GM12878 (cell line): ENCODE data around the gene NPB. TPM values are rescaled to one million over a fixed set of nuclear protein-coding genes. Genes with fewer than 3 reads are reported as not detected.

Experiments
- ATAC-seq: fragments of 200-7000 bp; cut with Tn5 transposase; 3 replicates; pipeline ENCODE4 v1.9.1; 2020; ENCODE audit warnings: mild to moderate bottlenecking, moderate library complexity
- BruUV-seq: library from RNA; stranded (reverse); fragments of 400-500 nt; replicated peaks from 2 replicates; lab custom pipeline; 2021; lab: Mats Ljungman, UMichigan
- CTCF ChIA-PET: fragments of 300-600 bp; sonication (Branson Sonifier 250); formaldehyde crosslinking; extraction: SDS; loops from one replicate; lab custom pipeline; 2021; ENCODE audit warnings: inconsistent platforms; lab: Yijun Ruan, JAX
- POLR2A ChIA-PET: fragments of 350-600 bp; formaldehyde crosslinking; extraction: SDS; loops from one replicate; lab custom pipeline; 2021; ENCODE audit warnings: inconsistent platforms; lab: Charles Lee
- RAD21 ChIA-PET: fragments of 300-600 bp; sonication (Branson Sonifier 250); formaldehyde crosslinking; loops from one replicate; lab custom pipeline; 2023; ENCODE audit warnings: antibody characterized with exemption; ENCODE audit not compliant: unreplicated experiment; lab: Charles Lee
- SMC1A ChIA-PET: fragments of 300-600 bp; sonication (Branson Sonifier 250); formaldehyde crosslinking; loops from one replicate; lab custom pipeline; 2023; ENCODE audit not compliant: unreplicated experiment, uncharacterized antibody; lab: Charles Lee
- DNase-seq: peaks from one replicate; pipeline ENCODE4 v3.0.0-alpha.2; 2011; ENCODE audit warnings: low read depth, low spot score
- FAIRE-seq: peaks from 3 replicates; lab custom pipeline; 2011; peaks lifted over from hg19 to GRCh38; lab: Jason Lieb, UNC
- H2AFZ ChIP-seq: 2 replicates; pipeline ENCODE4 v1.6.0; 2011; ENCODE audit warnings: low read depth, low read length, control low read depth; ENCODE audit not compliant: control insufficient read depth
- H3K27ac ChIP-seq: 2 replicates; pipeline ENCODE4 v1.5.1; 2011; ENCODE audit warnings: control low read depth; ENCODE audit not compliant: control insufficient read depth, insufficient read depth
- H3K27me3 ChIP-seq, 2 experiments: replicated peaks in 1 of 2; 2 replicates each; pipeline versions ENCODE4 v1.6.0 to v1.6.1; 2011; ENCODE audit warnings: low read length in 1 of 2; ENCODE audit not compliant: control insufficient read depth in 2 of 2, insufficient read depth in 2 of 2
- H3K36me3 ChIP-seq, 2 experiments: 2 replicates each; pipeline ENCODE4 v1.5.1; 2011; ENCODE audit warnings: low read length in 1 of 2; ENCODE audit not compliant: control insufficient read depth in 2 of 2, insufficient read depth in 2 of 2
- H3K4me1 ChIP-seq: 2 replicates; pipeline ENCODE4 v1.6.1; 2011; ENCODE audit warnings: mild to moderate bottlenecking, low read length, moderate library complexity, mixed read lengths; ENCODE audit not compliant: control insufficient read depth, insufficient read depth
- H3K4me2 ChIP-seq: 2 replicates; pipeline ENCODE4 v1.6.0; 2011; ENCODE audit warnings: control low read depth; ENCODE audit not compliant: control insufficient read depth, insufficient read depth
- H3K4me3 ChIP-seq: fragments of 200-600 bp; sonication (generic); 2 replicates; pipeline ENCODE4 v1.5.1; 2016
- H3K79me2 ChIP-seq: 2 replicates; pipeline ENCODE4 v1.6.0; 2011; ENCODE audit warnings: low read length; ENCODE audit not compliant: control insufficient read depth, insufficient read depth
- H3K9ac ChIP-seq: 2 replicates; pipeline ENCODE4 v1.8.0; 2011; ENCODE audit warnings: low read length, control low read depth, mixed read lengths; ENCODE audit not compliant: control insufficient read depth, insufficient read depth
- H3K9me3 ChIP-seq: replicated peaks from 3 replicates; pipeline ENCODE4 v1.5.1; 2011; ENCODE audit warnings: mild to moderate bottlenecking, low read length; ENCODE audit not compliant: control insufficient read depth, insufficient read depth
- H4K20me1 ChIP-seq: 2 replicates; pipeline ENCODE4 v1.6.0; 2011; ENCODE audit not compliant: control insufficient read depth, insufficient read depth
- BCL3 ChIP-seq: IDR thresholded peaks from 2 replicates; pipeline ENCODE4 v1.6.1; 2011; ENCODE audit warnings: borderline replicate concordance, low read depth, mild to moderate bottlenecking, moderate library complexity, low read length; ENCODE audit not compliant: insufficient read depth, poor library complexity, severe bottlenecking
- ETV6 ChIP-seq, 2 experiments: fragments of 450-650 bp in 1 of 2; IDR thresholded peaks in 1 of 2; conservative IDR thresholded peaks in 1 of 2; 2 replicates each; pipeline ENCODE4 v1.6.1; 2014; ENCODE audit warnings: antibody characterized with exemption in 1 of 2, borderline replicate concordance in 1 of 2, low read depth in 1 of 2, mild to moderate bottlenecking in 1 of 2, moderate library complexity in 1 of 2
- GABPA ChIP-seq: IDR thresholded peaks from 2 replicates; pipeline ENCODE4 v1.6.1; 2014; ENCODE audit warnings: antibody characterized with exemption, low read depth, mild to moderate bottlenecking, inconsistent platforms
- GATAD2B ChIP-seq: fragments of 450-650 bp; conservative IDR thresholded peaks from 2 replicates; pipeline ENCODE4 v1.6.1; 2017; ENCODE audit warnings: low read depth, mild to moderate bottlenecking, moderate library complexity
- KLF5 ChIP-seq: fragments of 450-650 bp; IDR thresholded peaks from 2 replicates; pipeline ENCODE4 v1.6.1; 2014; ENCODE audit warnings: mild to moderate bottlenecking; ENCODE audit not compliant: partially characterized antibody
- MEF2A ChIP-seq: IDR thresholded peaks from 2 replicates; pipeline ENCODE4 v1.6.1; 2011; ENCODE audit warnings: low read depth, mild to moderate bottlenecking, low read length, moderate library complexity; ENCODE audit not compliant: insufficient read depth
- MEF2B ChIP-seq: fragments of 450-650 bp; IDR thresholded peaks from 2 replicates; pipeline ENCODE4 v1.6.1; 2018; ENCODE audit warnings: mild to moderate bottlenecking, moderate library complexity; ENCODE audit not compliant: partially characterized antibody, poor library complexity, severe bottlenecking
- RAD21 ChIP-seq: IDR thresholded peaks from 2 replicates; pipeline ENCODE4 v1.6.1; 2011; ENCODE audit warnings: mild to moderate bottlenecking, low read depth, low read length, moderate library complexity; ENCODE audit not compliant: insufficient read depth
- SIX5 ChIP-seq: IDR thresholded peaks from 2 replicates; pipeline ENCODE4 v1.6.1; 2011; ENCODE audit warnings: mild to moderate bottlenecking, low read depth, low read length, moderate library complexity; ENCODE audit not compliant: severe bottlenecking
- SMARCA5 ChIP-seq: fragments of 450-650 bp; IDR thresholded peaks from 2 replicates; pipeline ENCODE4 v1.6.1; 2017; ENCODE audit warnings: mild to moderate bottlenecking
- SP1 ChIP-seq: IDR thresholded peaks from one replicate; pipeline ENCODE4 v1.6.1; 2011; ENCODE audit warnings: low read depth, low read length
- STAT1 ChIP-seq: fragments of 450-650 bp; conservative IDR thresholded peaks from 2 replicates; pipeline ENCODE4 v1.6.1; 2014; ENCODE audit warnings: antibody characterized with exemption, mild to moderate bottlenecking
- TCF12 ChIP-seq: IDR thresholded peaks from 2 replicates; pipeline ENCODE4 v1.6.1; 2011; ENCODE audit warnings: low read depth, mild to moderate bottlenecking, low read length
- WGBS: methylation state at CpG from one replicate; pipeline ENCODE4 v1.1.6; 2016; ENCODE audit warnings: low lambda C conversion rate; ENCODE audit not compliant: insufficient replicate concordance, insufficient coverage; ENCODE audit errors: missing lambda C conversion rate; 5-methylcytosine and 5-hydroxymethylcytosine counted together
- in situ Hi-C: fragments of 300-500 bp; cut with MboI; formaldehyde crosslinking; loops from 9 replicates; pipeline ENCODE4 v1.14.3; 2018; ENCODE audit warnings: mixed read lengths
- intact Hi-C: fragments of 100-400 bp; cut with micrococcal nuclease; formaldehyde crosslinking; loops from one replicate; pipeline ENCODE4 v1.14.2; 2022; ENCODE audit not compliant: unreplicated experiment
- polyA plus RNA-seq, 11 experiments: library from polyadenylated mRNA; depleted of rRNA in 4 of 11; unstranded in 6 of 11; stranded (reverse) in 5 of 11; fragments of >200 nt; fragmentation: Nextera tagmentation in 4 of 11; fragmentation: Illumina TruSeq in 1 of 11; extraction: Ambion mirVana in 4 of 11; extraction: Trizol in 1 of 11; gene quantifications; 1 replicate in 1 of 11; 2 replicates in 10 of 11; pipeline versions ENCODE4 v1.2.1 to v1.2.3, GENCODE V29; 2011 to 2016; ENCODE audit warnings: inconsistent platforms in 2 of 11, missing spikeins in 2 of 11, low read depth in 1 of 11
- total RNA-seq, 4 experiments: library from RNA; depleted of rRNA in 3 of 4; stranded (reverse); fragments of >200 nt in 3 of 4; fragmentation: Illumina TruSeq in 1 of 4; extraction: Trizol in 1 of 4; gene quantifications; 2 replicates each; pipeline versions ENCODE4 v1.2.1 to v1.2.3, GENCODE V29; 2013 to 2021
- TF ChIP-seq, protein P1 (sequence below): fragments of 450-650 bp; IDR thresholded peaks from 2 replicates; pipeline ENCODE4 v1.6.1; 2017; ENCODE audit warnings: low read depth, mild to moderate bottlenecking, moderate library complexity

Gene NPB
- total and polyA plus RNA-seq, 10 of the 15 experiments (the other 5 are each of a cell fraction or from before 2014, with no cell fraction given): 0.03 to 0.40 (median 0.15) TPM; not detected in 2

DNA sequence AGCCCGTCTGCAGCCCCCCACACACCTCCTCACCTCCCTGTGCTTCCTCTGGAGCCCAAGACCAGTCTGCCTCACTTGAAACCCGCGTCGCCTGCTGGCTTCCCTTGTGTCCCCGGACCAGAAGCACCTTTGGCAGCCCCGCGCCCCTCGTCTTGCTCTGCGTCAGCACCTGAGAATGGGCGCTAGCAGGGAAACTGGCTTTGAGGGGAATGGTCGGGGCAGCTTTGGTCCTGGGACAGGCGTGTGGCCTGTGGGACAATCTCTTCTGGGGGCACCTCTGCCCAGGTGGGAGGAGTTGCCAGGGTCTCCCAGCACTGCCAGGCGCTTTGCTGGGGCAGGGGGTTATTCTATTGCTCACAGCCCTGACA is 29.1 kb downstream of the NPB start:
- FAIRE-seq (no peak), DNase-seq (no peak)
- Histone ChIP-seq H3K4me1 (peaks cover 17% of the 10 kb centered on the region), H3K79me2 (peaks cover 12% of the 10 kb centered on the region), H4K20me1 (no peaks in the 10 kb centered on the region), H3K27ac (no peak overlapping the region)
- CTCF ChIA-PET: no interaction called here
- TF ChIP-seq GABPA (no peak), TCF12 (no peak), KLF5 (no peak), SIX5 (no peak), MEF2A (no peak), SP1 (no peak), ETV6 (conservative IDR thresholded peaks at IDR 0.05 in 1 of 2, IDR thresholded peaks at IDR 0.05 in 1 of 2; ENCODE audit: borderline replicate concordance in 1 of 2, low read depth in 1 of 2) (no peak), GATAD2B (no peak), STAT1 (no peak), RAD21 (no peak), SMARCA5 (no peak), BCL3 (no peak), MEF2B (no peak)
- TF ChIP-seq, protein P1, sequence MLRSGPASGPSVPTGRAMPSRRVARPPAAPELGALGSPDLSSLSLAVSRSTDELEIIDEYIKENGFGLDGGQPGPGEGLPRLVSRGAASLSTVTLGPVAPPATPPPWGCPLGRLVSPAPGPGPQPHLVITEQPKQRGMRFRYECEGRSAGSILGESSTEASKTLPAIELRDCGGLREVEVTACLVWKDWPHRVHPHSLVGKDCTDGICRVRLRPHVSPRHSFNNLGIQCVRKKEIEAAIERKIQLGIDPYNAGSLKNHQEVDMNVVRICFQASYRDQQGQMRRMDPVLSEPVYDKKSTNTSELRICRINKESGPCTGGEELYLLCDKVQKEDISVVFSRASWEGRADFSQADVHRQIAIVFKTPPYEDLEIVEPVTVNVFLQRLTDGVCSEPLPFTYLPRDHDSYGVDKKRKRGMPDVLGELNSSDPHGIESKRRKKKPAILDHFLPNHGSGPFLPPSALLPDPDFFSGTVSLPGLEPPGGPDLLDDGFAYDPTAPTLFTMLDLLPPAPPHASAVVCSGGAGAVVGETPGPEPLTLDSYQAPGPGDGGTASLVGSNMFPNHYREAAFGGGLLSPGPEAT: no peak
- TF ChIP-seq, all 136 proteins: peak for 0
- ChIA-PET RAD21 (no interaction called here), SMC1A (interaction anchor here (0.7 kb wide), 1 partner anchor 419 kb away, joined by 3 read pairs; no protein-coding TSS in a partner anchor), POLR2A (interaction anchor here (0.6 to 0.7 kb wide), 2 partner anchors 278 to 295 kb away, joined by 3 read pairs; no protein-coding TSS in a partner anchor)
- Histone ChIP-seq H2AFZ (no peak overlapping the region), H3K4me3 (no peak overlapping the region), H3K27me3 (no peaks in the 10 kb centered on the region), H3K36me3 (peaks cover 0 to 2% of the 10 kb centered on the region in 2 experiments; a peak in 1 of 4 replicates), H3K9me3 (no peaks in the 10 kb centered on the region), H3K4me2 (no peak overlapping the region), H3K9ac (no peak overlapping the region)
- WGBS: 42% methylated on average over 13 of the region's 13 CpGs
- BruUV-seq: no TSS peak
- ATAC-seq: no peak
- in situ Hi-C loops (no loop called here), intact Hi-C loops (no loop called here)
